CD4-positive, alpha-beta memory T cell (primary cell): ENCODE results near the gene DNHD1. TPM values are rescaled to one million over a fixed set of nuclear protein-coding genes. Genes with fewer than 3 reads are reported as not detected.

ENCODE experiments used
- CTCF ChIA-PET: fragments of 350-600 bp; sonication (Branson Sonifier 250); formaldehyde crosslinking; loops from one replicate; lab custom pipeline; 2021; ENCODE audit warnings: inconsistent platforms; ENCODE audit not compliant: partially characterized antibody; lab: Charles Lee
- POLR2A ChIA-PET: fragments of 350-600 bp; sonication (Branson Sonifier 250); formaldehyde crosslinking; loops from one replicate; lab custom pipeline; 2021; ENCODE audit not compliant: partially characterized antibody; lab: Charles Lee
- DNase-seq, 5 donors: peaks; one replicate each; pipeline versions ENCODE4 v3.0.0 to v3.0.0-alpha.2; 2020 to 2022; ENCODE audit warnings: mixed read lengths in 1 of 5
- H3K27ac ChIP-seq: one replicate; pipeline ENCODE4 v1.7.0; 2013; ENCODE audit warnings: low read depth, low read length
- H3K27me3 ChIP-seq: 2 replicates; pipeline ENCODE4 v1.7.0; 2013; ENCODE audit warnings: mild to moderate bottlenecking, low read length, moderate library complexity; ENCODE audit not compliant: insufficient read depth
- H3K36me3 ChIP-seq: 2 replicates; pipeline ENCODE4 v1.7.0; 2013; ENCODE audit warnings: mild to moderate bottlenecking, low read length, moderate library complexity; ENCODE audit not compliant: insufficient read depth
- H3K4me1 ChIP-seq: 2 replicates; pipeline ENCODE4 v1.7.0; 2013; ENCODE audit warnings: mild to moderate bottlenecking, low read length, moderate library complexity; ENCODE audit not compliant: insufficient read depth
- H3K4me3 ChIP-seq, 2 donors: one replicate each; pipeline ENCODE4 v1.7.0; 2013; ENCODE audit warnings: low read length in 2 of 2, mild to moderate bottlenecking in 1 of 2
- H3K9me3 ChIP-seq, 2 donors: one replicate each; pipeline ENCODE4 v1.7.0; 2013; ENCODE audit warnings: low read length in 2 of 2, control low read depth in 1 of 2; ENCODE audit not compliant: control insufficient read depth in 1 of 2
- H3K27ac Mint-ChIP-seq, 7 donors: one replicate each; pipeline ENCODE4 v1.8.0; 2020 to 2021; ENCODE audit warnings: mixed read lengths in 7 of 7, mild to moderate bottlenecking in 6 of 7, inconsistent platforms in 3 of 7, moderate library complexity in 3 of 7
- H3K27me3 Mint-ChIP-seq, 2 donors: one replicate each; pipeline ENCODE4 v1.8.0; 2020 to 2021; ENCODE audit warnings: mixed read lengths in 2 of 2
- H3K36me3 Mint-ChIP-seq, 2 donors: one replicate each; pipeline ENCODE4 v1.8.0; 2020 to 2021; ENCODE audit warnings: mixed read lengths in 2 of 2, inconsistent platforms in 1 of 2, mild to moderate bottlenecking in 1 of 2
- H3K4me1 Mint-ChIP-seq, 4 donors: one replicate each; pipeline ENCODE4 v1.8.0; 2020 to 2021; ENCODE audit warnings: mixed read lengths in 4 of 4, mild to moderate bottlenecking in 1 of 4
- H3K4me3 Mint-ChIP-seq, 8 donors: one replicate each; pipeline ENCODE4 v1.8.0; 2020 to 2021; ENCODE audit warnings: mixed read lengths in 8 of 8, mild to moderate bottlenecking in 7 of 8, moderate library complexity in 6 of 8, inconsistent platforms in 3 of 8
- H3K9me3 Mint-ChIP-seq, 8 donors: one replicate each; pipeline ENCODE4 v1.8.0; 2020 to 2021; ENCODE audit warnings: mixed read lengths in 8 of 8, mild to moderate bottlenecking in 5 of 8, inconsistent platforms in 3 of 8, moderate library complexity in 1 of 8
- intact Hi-C: fragments of 100-400 bp; cut with micrococcal nuclease; formaldehyde crosslinking; loops from one replicate; pipeline ENCODE4 v1.15.1; 2023
- polyA plus RNA-seq, 2 donors: library from polyadenylated mRNA; unstranded; fragments of 300-500 nt; fragmentation: Illumina TruSeq; gene quantifications; one replicate each; pipeline ENCODE4 v1.2.3, GENCODE V29; 2021
- total RNA-seq, 2 experiments: library from RNA; stranded (reverse); gene quantifications; one replicate each; pipeline ENCODE4 v1.2.3, GENCODE V29; 2021

The DNHD1 gene
- total and polyA plus RNA-seq, 4 experiments from 2014 or later: 1.2 to 54.0 (median 23.6) TPM

DNA sequence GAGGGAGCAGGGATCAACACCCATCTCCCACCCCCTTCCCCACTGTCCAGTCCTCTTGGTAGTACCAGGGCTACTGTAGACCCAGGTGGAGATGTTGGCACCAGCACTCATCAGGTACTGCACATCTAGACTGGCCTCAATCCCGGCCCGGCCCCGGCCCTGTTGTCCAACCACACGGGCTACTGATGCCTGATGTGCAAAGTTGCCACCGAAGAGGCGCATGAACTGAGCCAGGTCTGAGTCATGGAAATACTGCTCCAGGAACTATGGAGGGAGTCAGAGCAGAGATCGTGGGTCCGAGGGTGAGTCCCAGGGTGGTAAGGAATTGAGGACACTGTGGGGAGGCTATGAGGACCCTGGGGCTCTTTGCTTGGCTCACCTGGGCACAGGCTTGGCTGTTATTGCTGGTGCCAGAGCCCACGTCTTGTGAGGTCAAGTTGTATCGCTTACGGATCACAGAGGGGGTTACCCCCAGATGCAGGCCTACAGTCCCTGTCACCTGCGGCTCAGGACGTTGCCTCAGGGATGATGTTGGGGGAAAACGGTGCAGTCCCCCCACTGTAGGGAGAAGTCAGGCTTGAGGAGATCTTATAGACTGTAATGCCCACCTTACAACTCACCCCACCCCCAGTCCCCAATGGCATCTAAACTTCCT, 119.6 kb downstream of the DNHD1 start:
- POLR2A ChIA-PET: interaction anchor here (1.0 to 5.2 kb wide), 11 partner anchors 10 to 129 kb away, joined by 3 to 132 read pairs (median 21); partner anchors contain the start of genes DCHS1, ILK, MRPL17 and RRP8
- Mint-ChIP-seq H3K36me3 (peaks cover 9 to 10% of the 10 kb centered on the region in 2 donors), H3K4me1 (peaks cover 6 to 12% (median 9%) of the 10 kb centered on the region in 4 donors), H3K4me3 (peak overlapping the region in 2 of 8 donors; percentile 30 to 37), H3K27me3 (no peaks in the 10 kb centered on the region), H3K9me3 (no peaks in the 10 kb centered on the region), H3K27ac (peak overlapping the region in 2 of 7 donors; percentile 18 to 20)
- intact Hi-C loops: loop anchor here (10.0 kb wide), 1 partner anchor 202 kb away; the partner anchor contains the start of gene APBB1
- Histone ChIP-seq H3K9me3 (no peaks in the 10 kb centered on the region), H3K4me1 (peaks cover 40% of the 10 kb centered on the region), H3K36me3 (peaks cover 10% of the 10 kb centered on the region), H3K27ac (no peak overlapping the region), H3K27me3 (no peaks in the 10 kb centered on the region), H3K4me3 (no peak overlapping the region)
- CTCF ChIA-PET: interaction anchor here (0.9 to 4.1 kb wide), 9 partner anchors 11 to 89 kb away, joined by 3 to 72 read pairs (median 12); partner anchors contain the start of genes ILK, MRPL17 and RRP8
- no peak for DNase-seq

DNA sequence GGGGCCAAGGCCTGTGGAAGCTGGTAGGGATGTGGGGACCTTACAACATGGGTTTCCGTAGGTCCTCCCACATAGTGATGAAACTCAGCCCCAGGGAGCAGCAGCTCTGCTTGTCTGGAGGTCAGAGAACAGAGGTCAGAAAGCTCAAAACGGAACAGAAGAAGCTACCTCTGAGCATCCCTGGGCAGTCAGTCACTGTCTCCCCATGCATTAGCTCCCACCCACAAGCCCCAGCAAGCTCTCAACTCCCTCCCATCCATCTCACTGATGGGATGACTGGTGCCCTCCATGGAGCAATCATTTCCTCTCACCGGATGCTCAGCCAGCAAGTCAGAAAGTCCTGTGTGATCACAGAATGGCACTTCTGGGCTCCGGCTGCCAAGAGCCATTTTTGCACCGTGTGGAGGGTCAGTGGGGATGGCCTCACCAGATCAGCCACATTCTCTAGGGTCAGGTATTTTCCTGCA, 120.3 kb downstream of the DNHD1 start:
- peaks cover 9 to 10% of the 10 kb centered on the region in 2 donors for H3K36me3 Mint-ChIP-seq
- peak overlapping the region in 2 of 8 donors; percentile 13 to 22 for H3K4me3 Mint-ChIP-seq
- ChIA-PET CTCF (interaction anchor here (0.7 to 4.1 kb wide), 19 partner anchors 9 to 238 kb away, joined by 3 to 72 read pairs (median 12); partner anchors contain the start of genes ARFIP2, ILK, MRPL17 and RRP8), POLR2A (interaction anchor here (0.6 to 5.2 kb wide), 20 partner anchors 11 to 215 kb away, joined by 3 to 132 read pairs (median 18); partner anchors contain the start of genes APBB1, ARFIP2, DCHS1 and ILK)
- peak overlapping the region in 1 of 2 donors; percentile 86 for H3K4me3 ChIP-seq
- intact Hi-C loops: loop anchor here (10.0 kb wide), 1 partner anchor 203 kb away; the partner anchor contains the start of gene APBB1
- H3K27me3 Mint-ChIP-seq: no peaks in the 10 kb centered on the region
- no peaks in the 10 kb centered on the region for H3K9me3 Mint-ChIP-seq
- no peak overlapping the region for H3K27ac ChIP-seq
- H3K27ac Mint-ChIP-seq: peak overlapping the region in 2 of 7 donors; percentile 48 to 85
- no peaks in the 10 kb centered on the region for H3K27me3 ChIP-seq
- H3K4me1 Mint-ChIP-seq: peaks cover 6 to 12% (median 9%) of the 10 kb centered on the region in 4 donors
- H3K4me1 ChIP-seq: peaks cover 40% of the 10 kb centered on the region
- DNase-seq: no peak
- H3K9me3 ChIP-seq: no peaks in the 10 kb centered on the region
- H3K36me3 ChIP-seq: peaks cover 10% of the 10 kb centered on the region

DNA sequence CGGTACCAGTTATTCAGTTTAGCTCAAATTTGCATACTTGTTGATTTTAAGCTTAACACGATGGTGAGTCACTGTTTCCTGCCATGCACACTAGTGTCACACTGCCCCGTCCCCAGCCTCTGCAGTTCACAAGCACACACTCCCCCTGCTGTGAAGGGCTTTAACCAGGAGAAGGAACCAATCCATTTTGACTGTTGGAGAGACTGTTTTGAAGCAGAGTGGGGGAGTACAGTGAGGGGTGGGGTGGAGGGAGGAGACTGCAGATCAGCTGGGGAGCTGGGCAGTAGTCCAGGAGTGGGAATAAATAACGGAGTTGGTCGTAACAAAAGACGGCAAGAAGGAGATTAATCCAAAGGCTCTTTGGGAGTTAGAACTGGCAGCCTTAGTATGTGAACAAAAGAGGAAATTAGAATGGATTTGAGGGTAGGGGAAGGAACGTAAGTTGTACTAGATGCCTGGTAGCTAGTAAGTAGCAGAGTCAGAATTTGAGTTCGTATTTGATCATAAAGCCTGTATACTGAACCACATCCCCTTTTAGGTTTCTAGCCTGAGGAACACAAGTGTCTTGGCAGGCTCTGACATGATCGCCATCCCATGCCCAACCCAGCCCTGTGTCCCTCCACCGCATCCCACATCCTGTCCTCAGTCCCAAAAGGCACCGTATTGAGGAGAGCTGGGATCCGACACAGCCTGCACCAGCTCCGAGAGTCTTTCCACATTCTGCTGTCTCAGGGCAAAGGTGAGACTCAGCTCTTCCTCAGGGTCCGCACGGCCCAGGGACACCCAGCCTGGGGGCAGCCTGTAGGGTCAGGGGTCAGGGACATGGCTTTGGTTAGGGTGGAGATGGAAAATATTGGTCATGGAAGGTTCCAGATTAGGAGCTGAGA, 121.3 kb downstream of the DNHD1 start:
- Histone ChIP-seq H3K36me3 (peaks cover 10% of the 10 kb centered on the region), H3K4me3 (peak overlapping the region; percentile 68 to 86), H3K4me1 (peaks cover 32% of the 10 kb centered on the region), H3K9me3 (no peaks in the 10 kb centered on the region), H3K27ac (peak overlapping the region; percentile 90), H3K27me3 (no peaks in the 10 kb centered on the region)
- Mint-ChIP-seq H3K27me3 (no peaks in the 10 kb centered on the region), H3K4me3 (no peak overlapping the region), H3K9me3 (no peaks in the 10 kb centered on the region), H3K36me3 (peaks cover 9 to 10% of the 10 kb centered on the region in 2 donors), H3K4me1 (peaks cover 6 to 12% (median 9%) of the 10 kb centered on the region in 4 donors), H3K27ac (no peak overlapping the region)
- ChIA-PET POLR2A (interaction anchor here (0.6 to 5.2 kb wide), 34 partner anchors 10 to 216 kb away, joined by 3 to 132 read pairs (median 5); partner anchors contain the start of genes APBB1, ARFIP2, DCHS1 and ILK), CTCF (interaction anchor here (0.7 to 4.1 kb wide), 34 partner anchors 9 to 240 kb away, joined by 3 to 72 read pairs (median 6); partner anchors contain the start of genes ARFIP2, ILK, MRPL17 and RRP8)
- intact Hi-C loops: loop anchor here (1.0 to 10.0 kb wide), 6 partner anchors 14 to 204 kb away; partner anchors contain the start of genes APBB1, DCHS1 and MRPL17
- peak; percentile 36 to 92 (median 44) for DNase-seq

DNA sequence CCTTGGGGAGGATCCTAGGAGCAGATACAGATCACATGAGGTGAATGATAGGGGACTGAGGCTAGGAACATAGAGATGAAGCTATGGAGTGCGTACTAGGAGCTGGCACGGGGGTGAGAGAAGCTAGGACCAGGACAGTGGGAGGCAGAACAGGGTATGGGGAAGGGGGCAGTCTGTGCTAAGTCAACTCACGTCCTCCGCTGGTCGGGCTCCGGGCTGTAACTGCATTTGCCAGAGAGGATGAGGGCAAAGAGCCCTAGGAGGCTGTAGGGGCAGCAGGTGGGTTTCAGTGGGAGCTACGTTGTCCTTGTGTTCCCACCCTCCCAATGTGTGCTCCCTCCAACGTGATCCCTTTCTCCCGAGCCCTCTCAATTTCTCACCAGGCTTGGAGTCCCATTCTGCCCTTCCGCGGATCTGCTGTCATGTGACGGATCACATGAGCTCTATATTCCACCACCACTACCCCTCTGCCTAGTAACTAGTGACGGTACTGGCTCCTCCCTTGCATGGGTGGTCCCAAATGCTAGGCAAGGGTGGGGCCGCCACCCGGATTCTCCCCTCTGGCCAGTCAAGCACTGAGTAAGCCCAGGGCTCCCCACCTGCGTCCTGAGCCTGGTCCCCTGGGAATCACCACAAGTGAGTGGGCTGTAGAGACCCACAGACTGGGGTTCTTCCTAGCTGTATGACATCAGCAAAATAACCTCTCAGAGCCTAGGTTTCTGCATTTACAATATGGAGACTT, 122.1 kb downstream of the DNHD1 start, which contains the start of gene TPP1:
Gene TPP1 (minus strand): TSS at position 419 of the 742 bp plus-strand sequence. CDS start 22 bp downstream, at position 397.
- H3K27ac Mint-ChIP-seq: no peak within 1 kb of the TSS
- peak within 1 kb of the TSS; percentile 68 to 86 for H3K4me3 ChIP-seq
- CTCF ChIA-PET: interaction anchor here (0.8 to 4.1 kb wide), 27 partner anchors 8 to 240 kb away, joined by 3 to 72 read pairs (median 6); partner anchors contain the start of genes ILK, MRPL17 and RRP8
- H3K27me3 ChIP-seq: no peaks in the 10 kb centered on the region
- DNase-seq: peak; percentile 88 to 94 (median 91)
- H3K27ac ChIP-seq: peak within 1 kb of the TSS; percentile 90
- H3K27me3 Mint-ChIP-seq: no peaks in the 10 kb centered on the region
- POLR2A ChIA-PET: interaction anchor here (0.7 to 5.2 kb wide), 31 partner anchors 9 to 216 kb away, joined by 3 to 132 read pairs (median 6); partner anchors contain the start of genes ARFIP2, DCHS1, ILK and MRPL17
- H3K36me3 Mint-ChIP-seq: peaks cover 9 to 10% of the 10 kb centered on the region in 2 donors
- H3K4me3 Mint-ChIP-seq: no peak within 1 kb of the TSS
- H3K4me1 ChIP-seq: peaks cover 29% of the 10 kb centered on the region
- peaks cover 6 to 12% (median 9%) of the 10 kb centered on the region in 4 donors for H3K4me1 Mint-ChIP-seq
- H3K9me3 Mint-ChIP-seq: no peaks in the 10 kb centered on the region
- H3K36me3 ChIP-seq: peaks cover 10% of the 10 kb centered on the region
- intact Hi-C loops: loop anchor here (1.0 to 10.0 kb wide), 6 partner anchors 15 to 204 kb away; partner anchors contain the start of genes APBB1, DCHS1 and MRPL17
- no peaks in the 10 kb centered on the region for H3K9me3 ChIP-seq

DNA sequence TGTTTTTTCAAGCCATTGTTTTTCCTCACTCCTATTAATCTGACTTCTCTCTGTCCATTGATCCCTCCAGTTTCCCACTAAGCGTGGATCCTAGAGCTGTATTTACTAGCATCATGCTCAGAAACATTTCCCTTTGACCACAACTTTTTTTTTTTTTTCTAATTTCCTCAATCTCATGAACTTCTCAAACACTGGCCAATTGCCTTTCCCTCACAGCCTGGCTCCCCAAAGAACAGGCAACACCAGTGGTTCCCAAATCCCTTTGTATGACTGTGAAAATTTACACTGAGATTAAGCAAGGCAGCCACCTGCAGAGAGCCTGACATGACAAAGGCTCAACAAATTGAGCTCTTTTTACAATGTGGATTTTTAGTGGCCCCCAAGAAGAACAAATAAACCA, 123.6 kb downstream of the DNHD1 start:
- peaks cover 5 to 9% (median 7%) of the 10 kb centered on the region in 4 donors for H3K4me1 Mint-ChIP-seq
- no peak overlapping the region for H3K4me3 Mint-ChIP-seq
- POLR2A ChIA-PET: interaction anchor here (0.9 to 2.2 kb wide), 6 partner anchors 8 to 54 kb away, joined by 3 to 25 read pairs (median 4); partner anchors contain the start of genes ILK and TAF10
- H3K9me3 Mint-ChIP-seq: no peaks in the 10 kb centered on the region
- intact Hi-C loops: no loop called here
- Histone ChIP-seq H3K4me3 (no peak overlapping the region), H3K9me3 (no peaks in the 10 kb centered on the region), H3K27me3 (no peaks in the 10 kb centered on the region), H3K36me3 (peaks cover 2% of the 10 kb centered on the region), H3K4me1 (peaks cover 29% of the 10 kb centered on the region), H3K27ac (no peak overlapping the region)
- H3K27ac Mint-ChIP-seq: no peak overlapping the region
- H3K36me3 Mint-ChIP-seq: peaks cover 5 to 9% of the 10 kb centered on the region in 2 donors
- no peak for DNase-seq
- H3K27me3 Mint-ChIP-seq: no peaks in the 10 kb centered on the region
- CTCF ChIA-PET: interaction anchor here (1.1 to 4.4 kb wide), 5 partner anchors 8 to 63 kb away, joined by 4 to 17 read pairs (median 7); partner anchors contain the start of genes MRPL17 and TAF10
